GM23338 (cell line): Measurements from ENCODE around the gene BIRC7. TPM values are rescaled to one million over a fixed set of nuclear protein-coding genes. Genes with fewer than 3 reads are reported as not detected.

ENCODE experiments used
- ATAC-seq: fragments of 200-7000 bp; cut with Tn5 transposase; 3 replicates; pipeline ENCODE4 v1.9.1; 2020
- DNase-seq: peaks from one replicate; pipeline ENCODE4 v3.0.0-alpha.2; 2015; ENCODE audit warnings: low spot score
- H2AFZ ChIP-seq: fragments of 200-600 bp; sonication (generic); 2 replicates; pipeline ENCODE4 v1.8.0; 2016; ENCODE audit warnings: antibody characterized with exemption, mild to moderate bottlenecking, moderate library complexity
- H3F3A ChIP-seq: fragments of 200-600 bp; sonication (generic); replicated peaks from 2 replicates; pipeline ENCODE4 v1.8.0; 2017; ENCODE audit warnings: antibody characterized with exemption, mixed run types, low read depth
- H3K27ac ChIP-seq: fragments of 200-600 bp; sonication (generic); 2 replicates; pipeline ENCODE4 v1.6.1; 2016; ENCODE audit warnings: low read depth
- H3K27me3 ChIP-seq: fragments of 200-600 bp; sonication (generic); 2 replicates; pipeline ENCODE4 v1.8.0; 2016; ENCODE audit warnings: mild to moderate bottlenecking, mixed run types, moderate library complexity; ENCODE audit not compliant: insufficient read depth
- H3K36me3 ChIP-seq: fragments of 200-600 bp; sonication (generic); 2 replicates; pipeline ENCODE4 v1.8.0; 2016; ENCODE audit warnings: mild to moderate bottlenecking; ENCODE audit not compliant: insufficient read depth
- H3K4me1 ChIP-seq: fragments of 200-600 bp; sonication (generic); 2 replicates; pipeline ENCODE4 v1.8.0; 2016; ENCODE audit warnings: mild to moderate bottlenecking, moderate library complexity; ENCODE audit not compliant: insufficient read depth
- H3K4me2 ChIP-seq: fragments of 200-600 bp; sonication (generic); 2 replicates; pipeline ENCODE4 v1.7.1; 2017; ENCODE audit warnings: mixed run types
- H3K4me3 ChIP-seq: fragments of 200-600 bp; sonication (generic); 2 replicates; pipeline ENCODE4 v1.6.1; 2016; ENCODE audit warnings: mixed run types
- H3K79me2 ChIP-seq: fragments of 200-600 bp; sonication (generic); replicated peaks from 2 replicates; pipeline ENCODE4 v1.8.0; 2017; ENCODE audit warnings: mild to moderate bottlenecking; ENCODE audit not compliant: insufficient read depth
- H3K9me2 ChIP-seq: fragments of 200-600 bp; sonication (generic); 2 replicates; pipeline ENCODE4 v1.8.0; 2017; ENCODE audit not compliant: insufficient read depth
- H4K20me1 ChIP-seq: fragments of 200-600 bp; sonication (generic); replicated peaks from 2 replicates; pipeline ENCODE4 v1.8.0; 2017; ENCODE audit warnings: mild to moderate bottlenecking; ENCODE audit not compliant: insufficient read depth
- H3K27ac Mint-ChIP-seq: 2 replicates; pipeline ENCODE4 v1.8.0; 2020; ENCODE audit warnings: inconsistent platforms, mild to moderate bottlenecking, moderate library complexity, mixed read lengths
- H3K27me3 Mint-ChIP-seq: 3 replicates; pipeline ENCODE4 v1.8.0; 2022; ENCODE audit warnings: low read depth, mild to moderate bottlenecking, moderate library complexity, mixed read lengths, inconsistent platforms; ENCODE audit not compliant: insufficient read depth, poor library complexity
- H3K36me3 Mint-ChIP-seq: 3 replicates; pipeline ENCODE4 v1.8.0; 2021; ENCODE audit warnings: low read depth, mild to moderate bottlenecking, inconsistent platforms, moderate library complexity, mixed read lengths
- H3K4me1 Mint-ChIP-seq: 3 replicates; pipeline ENCODE4 v1.8.0; 2020; ENCODE audit warnings: mild to moderate bottlenecking, inconsistent platforms, mixed read lengths
- H3K4me3 Mint-ChIP-seq: 3 replicates; pipeline ENCODE4 v1.8.0; 2021; ENCODE audit warnings: moderate library complexity, mild to moderate bottlenecking, inconsistent platforms, mixed read lengths
- H3K9me3 Mint-ChIP-seq: 3 replicates; pipeline ENCODE4 v1.8.0; 2020; ENCODE audit warnings: moderate library complexity, mild to moderate bottlenecking, inconsistent platforms, mixed read lengths
- CTCF ChIP-seq, 2 experiments: fragments of 200-600 bp in 1 of 2; sonication (generic) in 1 of 2; conservative IDR thresholded peaks; 2 replicates each; pipeline versions ENCODE4 v1.5.1 to v1.6.1; 2016 to 2017; ENCODE audit warnings: antibody characterized with exemption in 2 of 2, low read depth in 2 of 2, mild to moderate bottlenecking in 2 of 2, moderate library complexity in 1 of 2
- ETS1 ChIP-seq: IDR thresholded peaks from 2 replicates; pipeline ENCODE4 v1.6.1; 2016; ENCODE audit warnings: antibody characterized with exemption
- EZH2 ChIP-seq: fragments of 200-600 bp; sonication (generic); IDR thresholded peaks from one replicate; pipeline ENCODE4 v1.8.0; 2017; ENCODE audit warnings: antibody characterized with exemption, mild to moderate bottlenecking, low read depth; ENCODE audit not compliant: unreplicated experiment
- NANOG ChIP-seq: IDR thresholded peaks from 2 replicates; pipeline ENCODE4 v1.6.1; 2016; ENCODE audit warnings: antibody characterized with exemption, borderline replicate concordance
- POLR2AphosphoS5 ChIP-seq: IDR thresholded peaks from 2 replicates; pipeline ENCODE4 v1.6.1; 2016; ENCODE audit warnings: antibody characterized with exemption, low read depth
- STAT1 ChIP-seq: IDR thresholded peaks from one replicate; pipeline ENCODE4 v1.6.1; 2016; ENCODE audit warnings: antibody characterized with exemption; ENCODE audit not compliant: unreplicated experiment
- ZNF114 ChIP-seq: fragments of 250-450 bp; sonication (Bioruptor Pico); IDR thresholded peaks from 2 replicates; pipeline ENCODE4 v1.5.0; 2020; ENCODE audit warnings: mild to moderate bottlenecking, moderate library complexity
- ZNF331 ChIP-seq: fragments of 250-450 bp; sonication (Bioruptor Pico); IDR thresholded peaks from 2 replicates; pipeline ENCODE4 v1.5.0; 2020; ENCODE audit warnings: low read depth, mild to moderate bottlenecking, moderate library complexity
- polyA plus RNA-seq: library from polyadenylated mRNA; unstranded; fragments of >200 nt; fragmentation: Nextera tagmentation; extraction: Ambion mirVana; gene quantifications from 2 replicates; pipeline ENCODE4 v1.2.1, GENCODE V29; 2016
- total RNA-seq: library from RNA; depleted of rRNA; stranded (reverse); fragments of >200 nt; shearing (Covaris generic); gene quantifications from 2 replicates; pipeline ENCODE4 v1.2.3, GENCODE V29; 2014

Gene BIRC7
- total and polyA plus RNA-seq, 2 experiments from 2014 or later: 0.16 to 0.24 TPM

- Histone ChIP-seq H3K4me2 (no peak overlapping the region), H4K20me1 (no peaks in the 10 kb centered on the region), H3K27me3 (no peaks in the 10 kb centered on the region), H3K4me3 (no peak overlapping the region), H3F3A (no peaks in the 10 kb centered on the region), H3K36me3 (no peaks in the 10 kb centered on the region), H3K4me1 (no peaks in the 10 kb centered on the region), H2AFZ (no peak overlapping the region), H3K9me2 (no peaks in the 10 kb centered on the region), H3K27ac (no peak overlapping the region), H3K79me2 (no peaks in the 10 kb centered on the region)
- no peaks in the 10 kb centered on the region for H3K36me3 Mint-ChIP-seq
- TF ChIP-seq CTCF (conservative IDR thresholded peaks at IDR 0.05; ENCODE audit: low read depth in 2 of 2) (peak in 1 of 2 experiments; percentile 24; a peak in 2 of 4 replicates), ETS1 (no peak), NANOG (no peak)
- no peak for ATAC-seq
- H3K9me3 Mint-ChIP-seq: no peaks in the 10 kb centered on the region
- no peak for DNase-seq
- H3K27ac Mint-ChIP-seq: no peak overlapping the region
- no peak overlapping the region for H3K4me3 Mint-ChIP-seq
- peaks cover 5% of the 10 kb centered on the region; the same call in 2 of the 3 replicates for H3K4me1 Mint-ChIP-seq
- H3K27me3 Mint-ChIP-seq: peaks cover 4% of the 10 kb centered on the region
These were observed 2.9 kb downstream of the BIRC7 start for GRCh38 chr20:63238514-63239125.

GRCh38 chr20:63239431-63239830 is 3.7 kb downstream of the BIRC7 start:
- Histone ChIP-seq H3K36me3 (no peaks in the 10 kb centered on the region), H2AFZ (no peak overlapping the region), H3K4me2 (no peak overlapping the region), H3K27me3 (no peaks in the 10 kb centered on the region), H3K27ac (no peak overlapping the region), H3K4me1 (no peaks in the 10 kb centered on the region), H3K9me2 (no peaks in the 10 kb centered on the region), H3K79me2 (no peaks in the 10 kb centered on the region), H4K20me1 (no peaks in the 10 kb centered on the region), H3F3A (no peaks in the 10 kb centered on the region), H3K4me3 (no peak overlapping the region)
- no peaks in the 10 kb centered on the region for H3K9me3 Mint-ChIP-seq
- H3K4me3 Mint-ChIP-seq: no peak overlapping the region
- no peak overlapping the region for H3K27ac Mint-ChIP-seq
- H3K27me3 Mint-ChIP-seq: peaks cover 4% of the 10 kb centered on the region
- H3K4me1 Mint-ChIP-seq: peaks cover 5% of the 10 kb centered on the region; the same call in 2 of the 3 replicates
- no peak for ATAC-seq
- H3K36me3 Mint-ChIP-seq: no peaks in the 10 kb centered on the region
- TF ChIP-seq ZNF114 (CRISPR knock-in tag) (no peak), ZNF331 (CRISPR knock-in tag) (no peak), NANOG (no peak), EZH2 (no peak), POLR2AphosphoS5 (no peak), ETS1 (no peak), STAT1 (no peak)
- DNase-seq: no peak
